HUES6 (cell line): ENCODE results near the gene NBAS.
"Not testable (repeated sequence)": the region's sequence is repeated elsewhere in the genome, so short reads cannot be mapped to it uniquely, and the experiment has no call there.

Experiments
- H3K27ac ChIP-seq: 2 replicates; pipeline ENCODE4 v1.7.0; 2013; ENCODE audit warnings: low read depth, mild to moderate bottlenecking, low read length, inconsistent platforms
- H3K27me3 ChIP-seq: 2 replicates; pipeline ENCODE4 v1.6.1; 2013; ENCODE audit warnings: low read length; ENCODE audit not compliant: control insufficient read depth, insufficient read depth
- H3K36me3 ChIP-seq: 2 replicates; pipeline ENCODE4 v1.6.1; 2013; ENCODE audit warnings: low read length; ENCODE audit not compliant: control insufficient read depth, insufficient read depth
- H3K4me1 ChIP-seq: 2 replicates; pipeline ENCODE4 v1.6.1; 2013; ENCODE audit warnings: low read length; ENCODE audit not compliant: control insufficient read depth, insufficient read depth
- H3K4me3 ChIP-seq: 2 replicates; pipeline ENCODE4 v1.5.1; 2013; ENCODE audit warnings: low read depth, low read length
- H3K9ac ChIP-seq: one replicate; pipeline ENCODE4 v1.6.1; 2013; ENCODE audit warnings: mild to moderate bottlenecking, low read length
- H3K9me3 ChIP-seq: 2 replicates; pipeline ENCODE4 v1.6.1; 2013; ENCODE audit warnings: low read depth, low read length; ENCODE audit not compliant: control insufficient read depth, insufficient read depth

NBAS gene

GRCh38 chr2:15543053-15543452 lies 18.1 kb downstream of the NBAS start:
- Histone ChIP-seq H3K9me3 (no peaks in the 10 kb centered on the region), H3K27me3 (no peaks in the 10 kb centered on the region), H3K4me1 (no peaks in the 10 kb centered on the region), H3K9ac (no peak overlapping the region), H3K4me3 (no peak overlapping the region), H3K27ac (no peak overlapping the region), H3K36me3 (no peaks in the 10 kb centered on the region; the same call in 1 of the 2 replicates)

- H3K9me3 ChIP-seq, H3K27me3 ChIP-seq, H3K4me3 ChIP-seq, H3K4me1 ChIP-seq, H3K9ac ChIP-seq, H3K27ac ChIP-seq, H3K36me3 ChIP-seq: not testable (repeated sequence)
These were observed 18.9 kb downstream of the NBAS start for GRCh38 chr2:15542269-15542668.

GRCh38 chr2:15540523-15540922 lies 20.6 kb downstream of the NBAS start:
- H3K9ac ChIP-seq, H3K9me3 ChIP-seq, H3K4me3 ChIP-seq, H3K27ac ChIP-seq, H3K36me3 ChIP-seq, H3K27me3 ChIP-seq, H3K4me1 ChIP-seq: not testable (repeated sequence)

GRCh38 chr2:15539999-15540398 lies 21.1 kb downstream of the NBAS start:
- no peaks in the 10 kb centered on the region for H3K27me3 ChIP-seq
- H3K27ac ChIP-seq, result no peak overlapping the region

GRCh38 chr2:15538792-15539191 lies 22.3 kb downstream of the NBAS start:
- H3K36me3 ChIP-seq, result peaks cover 9% of the 10 kb centered on the region
- H3K9ac ChIP-seq, result no peak overlapping the region
- H3K4me3 ChIP-seq, result no peak overlapping the region
- no peaks in the 10 kb centered on the region for H3K4me1 ChIP-seq
- H3K9me3 ChIP-seq, result no peaks in the 10 kb centered on the region
- no peak overlapping the region for H3K27ac ChIP-seq
- no peaks in the 10 kb centered on the region for H3K27me3 ChIP-seq

More at GRCh38 chr2:15539999-15540398, 21.1 kb downstream of the NBAS start:
- H3K9ac ChIP-seq, result no peak overlapping the region
- H3K4me1 ChIP-seq, result no peaks in the 10 kb centered on the region
- no peaks in the 10 kb centered on the region; the same call in 1 of the 2 replicates for H3K36me3 ChIP-seq
- H3K9me3 ChIP-seq, result no peaks in the 10 kb centered on the region
- no peak overlapping the region for H3K4me3 ChIP-seq

- H3K9me3 ChIP-seq, result no peaks in the 10 kb centered on the region
- H3K36me3 ChIP-seq, result peaks cover 18% of the 10 kb centered on the region
- no peak overlapping the region for H3K9ac ChIP-seq
These were observed 27.2 kb downstream of the NBAS start for GRCh38 chr2:15533860-15534480.

GRCh38 chr2:15532996-15533395 lies 28.1 kb downstream of the NBAS start:
- Histone ChIP-seq H3K36me3 (peaks cover 18% of the 10 kb centered on the region), H3K27me3 (no peaks in the 10 kb centered on the region), H3K9ac (no peak overlapping the region), H3K9me3 (no peaks in the 10 kb centered on the region), H3K4me3 (no peak overlapping the region), H3K4me1 (no peaks in the 10 kb centered on the region), H3K27ac (no peak overlapping the region)

More at GRCh38 chr2:15533860-15534480, 27.2 kb downstream of the NBAS start:
- H3K27ac ChIP-seq, result no peak overlapping the region
- H3K4me3 ChIP-seq, result no peak overlapping the region
- no peaks in the 10 kb centered on the region for H3K27me3 ChIP-seq
- H3K4me1 ChIP-seq, result no peaks in the 10 kb centered on the region

- H3K9me3 ChIP-seq, result no peaks in the 10 kb centered on the region
- H3K4me1 ChIP-seq, result no peaks in the 10 kb centered on the region
- no peaks in the 10 kb centered on the region for H3K27me3 ChIP-seq
- no peak overlapping the region for H3K4me3 ChIP-seq
- no peak overlapping the region for H3K9ac ChIP-seq
- H3K36me3 ChIP-seq, result peaks cover 18% of the 10 kb centered on the region
- no peak overlapping the region for H3K27ac ChIP-seq
These were observed 29.9 kb downstream of the NBAS start for GRCh38 chr2:15531095-15531854.

- Histone ChIP-seq H3K27ac (no peak overlapping the region), H3K9me3 (no peaks in the 10 kb centered on the region), H3K4me3 (no peak overlapping the region), H3K4me1 (no peaks in the 10 kb centered on the region), H3K27me3 (no peaks in the 10 kb centered on the region), H3K36me3 (no peaks in the 10 kb centered on the region; the same call in 1 of the 2 replicates), H3K9ac (no peak overlapping the region)
These were observed 33.9 kb downstream of the NBAS start for GRCh38 chr2:15527074-15527739.

- H3K9ac ChIP-seq, result no peak overlapping the region
- no peaks in the 10 kb centered on the region for H3K27me3 ChIP-seq
- H3K27ac ChIP-seq, result no peak overlapping the region
- no peaks in the 10 kb centered on the region for H3K9me3 ChIP-seq
- no peaks in the 10 kb centered on the region; the same call in 1 of the 2 replicates for H3K36me3 ChIP-seq
- no peaks in the 10 kb centered on the region for H3K4me1 ChIP-seq
- H3K4me3 ChIP-seq, result no peak overlapping the region
These were observed 39.4 kb downstream of the NBAS start for GRCh38 chr2:15521641-15522181.

- H3K27me3 ChIP-seq, result no peaks in the 10 kb centered on the region
- no peak overlapping the region for H3K9ac ChIP-seq
- no peak overlapping the region for H3K27ac ChIP-seq
- no peak overlapping the region for H3K4me3 ChIP-seq
- H3K4me1 ChIP-seq, result no peaks in the 10 kb centered on the region
- no peaks in the 10 kb centered on the region; the same call in 1 of the 2 replicates for H3K36me3 ChIP-seq
- no peaks in the 10 kb centered on the region for H3K9me3 ChIP-seq
These were observed 40.8 kb downstream of the NBAS start for GRCh38 chr2:15520346-15520745.
